GM08714 (cell line): ENCODE data around the gene GFOD1.
"Not testable (repeated sequence)": the region's sequence is repeated elsewhere in the genome, so short reads cannot be mapped to it uniquely, and the experiment has no call there.

ENCODE experiments used
- H3K4me3 ChIP-seq: fragments of 200-500 bp; sonication (Bioruptor generic); 2 replicates; pipeline ENCODE4 v1.5.1; 2014; ENCODE audit warnings: mild to moderate bottlenecking, low read length, inconsistent platforms
- ZNF274 ChIP-seq: IDR thresholded peaks from 2 replicates; pipeline ENCODE4 v1.6.1; 2012; ENCODE audit warnings: mild to moderate bottlenecking, low read depth, low read length

Gene GFOD1

DNA sequence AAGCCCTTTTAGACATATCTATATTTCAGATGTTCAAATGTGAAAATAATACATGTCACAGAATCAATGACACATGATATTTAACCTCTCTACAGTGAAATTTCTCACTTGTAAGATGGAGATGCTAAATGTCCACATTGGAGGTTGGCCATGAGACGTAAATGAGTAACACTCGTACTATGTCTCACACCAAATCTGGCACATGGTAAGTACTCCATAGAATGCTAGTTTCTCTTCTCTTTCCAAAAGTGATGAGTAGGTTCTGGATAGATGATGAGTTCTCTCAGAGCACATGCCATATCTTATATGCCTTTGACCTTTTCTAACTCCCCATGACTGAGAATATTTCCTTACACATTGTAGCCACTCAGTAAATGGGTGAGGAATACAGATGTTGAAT lies 17.7 kb downstream of the GFOD1 start:
- H3K4me3 ChIP-seq = no peak overlapping the region
- no peak for TF ChIP-seq ZNF274

DNA sequence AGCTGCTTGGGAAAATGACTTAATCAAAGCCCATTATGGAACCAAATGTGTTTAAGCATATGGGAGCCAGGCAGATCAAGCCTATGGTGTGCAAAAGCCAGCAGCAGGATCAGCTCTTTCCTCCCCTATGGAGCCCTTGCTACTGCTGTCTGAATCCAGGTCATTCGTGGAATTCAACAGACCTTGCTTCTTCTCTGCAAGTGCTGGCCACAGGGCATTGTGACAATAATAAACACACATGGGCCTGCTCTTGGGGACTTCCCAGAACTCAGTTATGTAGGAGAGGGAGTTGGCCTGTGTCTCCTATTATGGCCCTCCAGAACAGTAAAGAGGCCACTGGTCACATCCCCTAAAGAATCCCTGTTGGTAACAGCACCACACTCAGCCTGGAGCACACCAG lies 18.6 kb downstream of the GFOD1 start:
- no peak for TF ChIP-seq ZNF274
- H3K4me3 ChIP-seq = no peak overlapping the region

DNA sequence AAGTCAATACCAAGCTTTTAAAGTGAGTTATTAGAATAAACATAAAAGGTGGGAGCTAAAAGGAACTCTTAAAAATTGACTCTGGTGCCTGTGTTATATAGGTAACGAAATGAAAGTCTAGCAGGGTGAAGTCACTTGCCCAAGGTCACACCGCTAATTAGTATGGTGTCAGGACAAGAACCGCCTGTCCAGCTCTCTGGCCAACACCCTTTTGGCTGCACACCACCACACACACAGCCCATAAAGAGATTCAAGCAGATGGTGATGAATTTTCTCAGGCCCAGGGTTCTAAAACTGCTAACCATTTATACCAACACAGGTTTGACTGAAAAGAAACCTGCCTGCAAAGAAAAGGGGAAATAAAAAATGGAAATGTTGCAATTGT lies 20.2 kb downstream of the GFOD1 start:
- no peak for TF ChIP-seq ZNF274
- H3K4me3 ChIP-seq = no peak overlapping the region

DNA sequence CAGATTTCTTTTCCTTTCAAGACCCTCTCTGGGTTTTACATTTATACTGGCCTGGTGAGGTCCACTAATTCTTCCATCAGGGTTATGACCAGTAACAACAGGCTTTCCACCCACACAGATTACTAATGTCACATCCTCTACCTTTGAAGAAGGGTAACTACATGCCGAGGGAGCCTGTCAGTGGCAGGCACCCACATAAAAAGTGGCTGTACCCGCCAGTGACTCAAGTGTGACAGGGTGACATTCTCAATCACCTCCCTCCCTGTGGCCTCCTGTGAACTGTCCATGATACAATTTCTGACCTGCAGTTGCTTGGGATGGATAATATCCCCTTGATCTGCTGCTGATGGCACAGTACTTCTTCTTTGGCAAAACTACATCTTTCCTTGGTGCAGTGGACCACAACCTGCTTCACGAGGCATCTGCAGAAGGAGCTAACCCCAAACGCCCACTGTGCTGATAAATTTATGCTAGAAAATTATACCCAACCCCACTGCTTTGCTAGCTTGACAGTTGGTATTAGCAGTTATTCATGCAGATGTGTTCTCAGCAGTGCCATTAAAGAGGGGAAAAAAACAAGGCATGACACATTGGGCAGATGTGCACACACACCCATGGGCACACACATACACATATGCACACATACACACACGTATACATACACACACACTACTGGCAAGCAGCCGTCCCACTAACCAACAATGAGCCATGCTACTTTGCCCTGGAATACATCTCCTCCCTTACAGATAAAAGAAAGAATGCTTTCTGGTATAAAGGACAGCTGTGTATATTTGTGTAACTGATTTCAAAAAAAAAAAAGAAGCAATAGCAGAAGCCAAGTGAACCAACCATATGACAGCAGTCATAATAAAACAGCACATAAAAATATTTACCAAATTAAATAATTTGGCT lies 20.8 kb downstream of the GFOD1 start:
- no peak for TF ChIP-seq ZNF274
- H3K4me3 ChIP-seq = no peak overlapping the region

DNA sequence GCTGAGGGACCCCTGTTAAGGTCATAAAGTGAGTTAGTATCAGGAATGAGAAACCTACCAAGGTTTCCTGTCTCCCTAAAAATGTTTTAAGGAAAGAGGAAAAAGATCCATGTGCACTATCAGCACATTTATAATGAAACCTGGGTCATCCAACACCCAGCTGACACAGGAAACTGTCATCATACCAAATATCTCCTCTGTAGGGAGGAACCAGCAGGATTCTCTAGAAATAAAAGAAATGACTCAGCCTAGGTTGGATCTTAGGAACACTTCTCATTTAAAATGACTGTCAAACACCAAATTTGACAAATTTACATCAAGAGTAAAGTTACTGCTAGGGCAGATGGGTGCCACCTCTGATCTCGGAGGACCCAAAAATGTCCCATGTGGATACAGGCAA lies 21.7 kb downstream of the GFOD1 start:
- TF ChIP-seq ZNF274 = no peak
- no peak overlapping the region for H3K4me3 ChIP-seq

DNA sequence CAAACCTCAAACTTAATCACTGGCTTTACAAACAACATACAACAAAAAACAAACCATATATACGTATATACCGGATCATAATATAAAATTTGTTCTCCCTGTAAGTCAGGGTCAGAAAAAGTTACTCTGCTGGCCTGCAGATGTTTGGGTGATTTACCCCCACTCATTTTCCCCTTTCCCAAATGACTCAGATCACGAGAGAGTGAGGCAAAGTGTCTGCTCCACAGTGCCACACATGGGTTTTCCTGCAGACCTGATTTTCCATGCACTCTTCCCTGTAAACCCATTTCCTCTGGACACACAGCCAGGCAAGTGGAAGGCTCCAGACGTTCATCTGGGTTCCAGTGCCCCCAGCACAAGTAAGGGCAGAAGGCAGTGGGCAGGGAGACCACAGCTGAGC lies 23.5 kb downstream of the GFOD1 start:
- H3K4me3 ChIP-seq = no peak overlapping the region
- TF ChIP-seq ZNF274 = no peak

DNA sequence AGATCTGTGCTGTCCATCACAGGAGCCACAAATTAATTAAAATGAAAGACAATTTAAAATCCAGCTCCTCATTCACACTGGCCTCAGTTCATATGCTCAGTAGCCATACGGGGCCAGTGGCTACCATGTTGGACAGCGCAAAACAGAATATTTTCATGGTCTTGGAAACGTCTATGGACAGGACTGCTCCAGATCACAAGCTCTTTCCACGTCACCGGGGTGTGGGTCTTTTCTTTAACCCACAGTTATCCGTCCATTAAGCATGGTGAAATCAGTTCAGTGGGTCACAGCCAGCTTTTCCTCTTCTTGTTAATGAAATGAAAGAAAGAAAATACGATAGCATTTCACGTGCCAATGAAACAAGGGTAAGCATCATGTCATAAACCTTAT lies 24.1 kb downstream of the GFOD1 start:
- H3K4me3 ChIP-seq = no peak overlapping the region
- no peak for TF ChIP-seq ZNF274

DNA sequence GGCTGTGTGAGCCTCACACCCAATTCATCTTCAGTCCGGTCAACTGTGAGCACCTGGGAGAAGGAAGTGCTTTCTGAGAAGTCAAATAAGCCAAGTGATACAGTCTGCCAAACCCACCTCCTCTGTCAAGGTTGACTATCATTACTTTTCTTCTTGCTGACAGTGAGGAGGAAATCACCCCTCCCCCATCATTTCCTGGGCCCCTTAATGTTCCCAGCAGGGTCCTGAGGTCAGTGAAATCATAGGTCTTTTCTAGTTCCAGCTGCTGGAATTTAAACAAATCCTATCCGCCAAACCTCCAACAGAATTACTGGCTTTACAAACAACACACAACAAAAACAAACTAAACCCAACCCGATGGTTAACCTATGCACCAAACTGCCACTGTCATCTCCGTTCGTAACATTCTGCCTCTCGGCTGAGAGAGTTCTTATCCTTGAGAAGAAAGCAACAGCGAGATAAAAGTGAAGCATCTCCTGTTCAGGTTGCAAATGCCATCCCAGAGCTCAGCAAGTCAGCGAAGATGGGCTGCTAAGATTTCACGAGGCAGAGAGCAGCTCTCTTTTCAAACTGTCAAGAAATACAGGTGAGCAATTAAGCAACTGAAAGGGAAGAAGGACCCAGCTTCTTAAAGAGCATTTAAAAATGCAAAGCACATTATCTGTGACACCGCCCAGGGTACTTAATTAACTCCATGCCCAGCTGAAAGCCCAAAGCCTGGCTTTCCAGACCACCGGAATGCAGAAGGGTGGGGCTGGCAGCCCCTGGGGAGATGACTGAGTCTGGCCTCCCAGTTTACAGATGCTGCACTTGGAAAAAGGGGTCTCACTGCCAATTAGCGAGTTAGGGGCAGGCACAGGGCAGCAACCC lies 24.7 kb downstream of the GFOD1 start:
- no peak overlapping the region for H3K4me3 ChIP-seq
- no peak for TF ChIP-seq ZNF274

DNA sequence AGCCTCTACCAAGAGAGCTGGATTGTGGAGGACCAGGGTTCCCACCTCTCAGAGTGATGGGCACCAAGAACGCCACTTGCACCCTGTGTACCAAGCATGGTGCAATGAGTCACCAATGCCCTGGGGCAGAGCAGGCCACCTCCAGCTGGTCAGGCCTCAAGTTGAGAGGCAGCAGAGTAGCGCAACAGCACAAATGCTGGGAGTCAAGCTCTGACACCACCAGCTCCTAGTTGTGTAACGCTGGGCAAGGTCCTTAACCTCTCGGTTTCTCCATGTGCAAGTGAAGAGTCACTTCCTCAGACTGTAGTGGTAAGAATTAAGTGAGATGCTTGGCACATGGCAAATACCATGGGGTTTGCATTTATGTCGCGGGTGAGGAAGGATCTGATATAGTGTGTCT lies 25.6 kb downstream of the GFOD1 start:
- no peak overlapping the region for H3K4me3 ChIP-seq
- no peak for TF ChIP-seq ZNF274

DNA sequence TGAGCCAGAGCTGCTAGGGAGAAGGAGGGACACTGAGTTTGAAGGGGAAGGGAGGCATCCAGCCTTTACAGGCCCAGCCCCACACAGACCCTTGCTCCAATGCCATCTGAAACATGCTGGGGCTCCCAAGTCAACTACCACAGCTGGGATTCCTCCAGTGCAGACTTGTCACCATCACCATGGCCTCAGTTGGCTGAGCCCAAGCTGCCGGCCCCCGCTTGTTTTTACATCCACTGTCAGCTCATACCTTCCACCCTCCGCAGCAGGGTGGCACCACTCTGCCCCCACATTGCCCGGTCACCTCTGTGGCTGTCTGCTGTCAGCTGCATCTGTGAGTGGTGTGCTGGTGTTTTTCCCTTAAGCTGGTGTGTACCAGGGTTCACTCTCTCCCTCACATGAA lies 26.1 kb downstream of the GFOD1 start:
- no peak overlapping the region for H3K4me3 ChIP-seq

DNA sequence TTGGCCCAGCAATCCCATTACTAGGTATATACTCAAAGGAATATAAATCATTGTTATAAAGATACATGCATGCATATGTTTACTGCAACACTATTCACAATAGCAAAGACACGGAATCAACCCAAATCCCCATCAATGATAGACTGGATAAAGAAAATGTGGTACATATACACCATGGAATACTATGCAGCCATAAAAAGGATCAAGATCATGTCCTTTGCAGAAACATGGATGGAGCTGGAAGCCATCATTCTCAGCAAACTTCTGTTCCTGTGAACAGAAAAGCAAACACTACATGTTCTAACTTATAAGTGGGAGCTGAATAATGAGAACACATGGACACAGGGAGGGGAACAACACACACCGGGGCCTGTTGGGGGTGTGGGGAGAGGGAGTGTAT lies 27.1 kb downstream of the GFOD1 start:
- H3K4me3 ChIP-seq = not testable (repeated sequence)

More for the DNA sequence above, 26.1 kb downstream of the GFOD1 start:
- no peak for TF ChIP-seq ZNF274

DNA sequence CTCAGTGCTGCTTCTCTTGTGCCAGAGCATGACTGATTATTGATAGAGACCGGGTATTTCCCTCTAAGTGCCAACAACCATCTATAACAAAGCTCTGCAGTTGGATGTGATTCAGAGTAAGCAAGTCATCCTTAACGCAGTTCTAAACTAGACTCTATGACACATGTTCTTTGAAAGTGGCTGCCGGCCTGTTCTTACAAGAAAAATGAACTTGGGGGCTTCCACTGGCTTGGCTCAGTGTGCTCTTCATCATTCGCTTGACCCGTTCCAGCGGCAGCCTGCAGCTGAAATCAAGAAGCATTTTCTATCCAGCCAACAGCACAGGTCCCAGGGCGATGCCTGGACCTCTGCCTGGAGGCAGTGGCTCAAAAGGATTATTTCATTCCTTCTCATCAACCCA lies 29.8 kb downstream of the GFOD1 start:
- no peak overlapping the region for H3K4me3 ChIP-seq
- no peak for TF ChIP-seq ZNF274

DNA sequence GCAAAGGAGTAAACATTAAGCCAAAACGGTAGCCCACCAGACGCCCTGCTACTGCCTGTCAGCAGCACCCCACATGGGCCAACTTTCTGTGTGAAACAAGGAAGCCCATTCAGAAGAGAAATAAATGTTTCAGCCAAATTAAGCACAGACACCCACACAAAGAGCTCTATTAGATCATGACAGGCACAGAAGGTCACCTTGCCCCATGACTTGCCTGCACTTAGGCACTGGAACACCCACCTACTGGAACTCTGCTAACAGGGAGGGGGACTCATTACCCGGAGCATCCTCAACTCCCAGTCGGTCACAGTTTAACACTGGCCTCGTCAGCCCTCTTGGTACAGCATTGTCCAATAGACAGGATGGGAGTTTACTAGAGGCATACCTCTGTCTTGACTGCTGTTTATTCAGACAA lies 31.8 kb downstream of the GFOD1 start:
- H3K4me3 ChIP-seq = no peak overlapping the region

DNA sequence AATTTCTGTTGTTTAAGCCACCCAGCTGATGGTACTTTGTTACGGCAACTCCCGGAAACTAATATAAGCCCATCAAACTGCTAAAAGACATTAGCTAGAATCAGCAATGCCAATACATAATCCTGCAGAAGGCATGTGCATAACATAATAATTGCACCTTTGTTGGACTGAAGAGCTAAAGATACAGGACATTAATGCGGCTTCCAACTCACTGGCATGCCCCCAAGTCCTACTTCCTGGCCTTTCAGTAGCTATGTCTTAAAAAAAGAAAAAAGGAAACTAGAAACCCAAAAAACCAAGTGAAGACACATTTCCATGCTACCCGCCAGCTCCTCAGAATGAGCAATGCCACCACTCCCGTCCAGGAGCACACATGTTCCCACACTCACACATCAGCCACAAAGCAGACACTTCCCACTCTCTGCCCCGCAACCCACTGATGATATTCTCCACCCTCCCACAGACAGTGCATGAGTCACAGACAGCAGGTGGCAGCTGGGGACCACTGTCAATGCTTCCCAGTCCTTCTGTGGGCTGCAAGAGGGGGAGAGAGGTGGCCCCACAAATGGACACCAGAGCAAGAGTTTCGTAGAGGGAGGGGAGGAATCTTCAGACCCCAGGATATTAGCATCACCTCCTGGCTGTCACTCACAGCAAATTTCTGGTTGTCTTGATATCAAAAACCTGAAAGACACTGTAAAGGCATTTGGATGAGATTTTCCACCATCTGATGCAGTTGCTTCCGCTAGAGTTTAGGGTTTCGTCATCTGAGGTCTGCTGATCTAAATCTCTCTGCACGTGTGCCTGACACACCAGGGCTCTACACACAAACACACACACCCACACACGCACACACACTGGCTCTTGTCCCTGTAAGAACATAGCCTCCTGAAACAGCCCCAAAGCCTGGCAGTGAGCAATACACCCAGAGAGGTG lies 32.8 kb downstream of the GFOD1 start:
- peak overlapping the region; percentile 9; the same call in 1 of the 2 replicates for H3K4me3 ChIP-seq
- TF ChIP-seq ZNF274 = no peak

More for the DNA sequence above, 31.8 kb downstream of the GFOD1 start:
- TF ChIP-seq ZNF274 = no peak

DNA sequence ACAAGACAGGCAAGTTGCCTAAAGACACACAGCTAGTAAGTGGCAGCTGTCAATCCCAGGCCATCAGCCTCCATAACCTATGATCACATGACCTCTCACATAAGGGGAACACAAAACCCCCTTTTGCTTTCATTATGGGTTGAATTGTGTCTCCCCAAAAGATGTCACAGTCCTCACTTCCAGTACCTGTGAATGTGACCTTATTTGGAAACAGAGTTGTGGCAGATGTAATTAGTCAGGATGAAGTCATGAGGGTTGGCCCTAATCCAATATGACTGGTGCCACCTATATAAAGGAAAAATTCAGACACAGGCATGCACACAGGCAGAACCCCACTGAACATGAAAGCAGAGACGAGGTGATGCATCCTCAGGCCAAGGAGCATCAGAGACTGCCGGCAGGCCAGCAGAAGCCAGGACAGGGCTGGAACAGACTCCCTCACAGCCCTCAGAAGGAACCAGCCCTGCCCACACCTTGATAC lies 33.6 kb downstream of the GFOD1 start:
- TF ChIP-seq ZNF274 = no peak
- no peak overlapping the region for H3K4me3 ChIP-seq
